SK-N-SH treated with all-trans-retinoic acid at 6 μM for 48 hours (cell line): Measurements from ENCODE around the gene TET2.

Experiments
- ATAC-seq: fragments of 200-7000 bp; cut with Tn5 transposase; 3 replicates; pipeline ENCODE4 v1.9.1; 2020; ENCODE audit warnings: mild to moderate bottlenecking, moderate library complexity
- ARNTL ChIP-seq: fragments of 450-650 bp; formaldehyde crosslinking; IDR thresholded peaks from 2 replicates; pipeline ENCODE4 v1.5.0; 2020; ENCODE audit warnings: low read depth, mild to moderate bottlenecking, moderate library complexity, borderline replicate concordance
- BACH2 ChIP-seq: fragments of 250-450 bp; sonication (Bioruptor Pico); IDR thresholded peaks from 2 replicates; pipeline ENCODE4 v1.9.0; 2021; ENCODE audit warnings: mild to moderate bottlenecking, borderline replicate concordance
- CREB5 ChIP-seq: fragments of 250-450 bp; sonication (Bioruptor Pico); IDR thresholded peaks from 2 replicates; pipeline ENCODE4 v1.5.1; 2020; ENCODE audit warnings: low read depth, mild to moderate bottlenecking, moderate library complexity
- CSDC2 ChIP-seq: fragments of 250-450 bp; sonication (Bioruptor Pico); IDR thresholded peaks from 2 replicates; pipeline ENCODE4 v1.5.0; 2020; ENCODE audit warnings: mild to moderate bottlenecking, moderate library complexity
- CSRNP3 ChIP-seq: fragments of 250-450 bp; sonication (Bioruptor Pico); IDR thresholded peaks from 2 replicates; pipeline ENCODE4 v1.5.1; 2021; ENCODE audit warnings: mild to moderate bottlenecking, moderate library complexity
- ESRRG ChIP-seq: fragments of 250-450 bp; sonication (Bioruptor Pico); IDR thresholded peaks from 2 replicates; pipeline ENCODE4 v1.6.1; 2021; ENCODE audit warnings: mild to moderate bottlenecking
- GLIS3 ChIP-seq: fragments of 250-450 bp; sonication (Bioruptor Pico); IDR thresholded peaks from 2 replicates; pipeline ENCODE4 v1.5.0; 2020; ENCODE audit warnings: mild to moderate bottlenecking, moderate library complexity
- ISL1 ChIP-seq: fragments of 250-450 bp; sonication (Bioruptor Pico); IDR thresholded peaks from 2 replicates; pipeline ENCODE4 v2.1.2; 2022; ENCODE audit warnings: mild to moderate bottlenecking, moderate library complexity
- OSR1 ChIP-seq: fragments of 250-450 bp; sonication (Bioruptor Pico); IDR thresholded peaks from 2 replicates; pipeline ENCODE4 v1.8.0; 2022; ENCODE audit warnings: moderate library complexity, mild to moderate bottlenecking, inconsistent platforms
- PATZ1 ChIP-seq: fragments of 250-450 bp; sonication (Bioruptor Pico); IDR thresholded peaks from 2 replicates; pipeline ENCODE4 v1.8.0; 2020; ENCODE audit warnings: mild to moderate bottlenecking, moderate library complexity, borderline replicate concordance
- POU6F1 ChIP-seq: fragments of 250-450 bp; sonication (Bioruptor Pico); IDR thresholded peaks from 2 replicates; pipeline ENCODE4 v1.8.0; 2021; ENCODE audit warnings: low read depth, mild to moderate bottlenecking, moderate library complexity, borderline replicate concordance
- RARB ChIP-seq: fragments of 250-450 bp; sonication (Bioruptor Pico); IDR thresholded peaks from 2 replicates; pipeline ENCODE4 v1.8.0; 2021; ENCODE audit warnings: mild to moderate bottlenecking, moderate library complexity
- SNAI2 ChIP-seq: fragments of 250-450 bp; sonication (Bioruptor Pico); IDR thresholded peaks from 2 replicates; pipeline ENCODE4 v1.5.0; 2020; ENCODE audit warnings: mild to moderate bottlenecking, moderate library complexity
- TCF4 ChIP-seq: fragments of 250-450 bp; sonication (Bioruptor Pico); IDR thresholded peaks from 2 replicates; pipeline ENCODE4 v1.8.0; 2021; ENCODE audit warnings: mild to moderate bottlenecking, moderate library complexity, borderline replicate concordance
- TOX ChIP-seq: fragments of 250-450 bp; sonication (Bioruptor Pico); IDR thresholded peaks from 2 replicates; pipeline ENCODE4 v1.8.0; 2021; ENCODE audit warnings: mild to moderate bottlenecking, moderate library complexity, borderline replicate concordance
- ZC3H10 ChIP-seq: fragments of 250-450 bp; sonication (Bioruptor Pico); IDR thresholded peaks from 2 replicates; pipeline ENCODE4 v1.5.1; 2021; ENCODE audit warnings: mild to moderate bottlenecking, moderate library complexity
- ZFP3 ChIP-seq: fragments of 250-450 bp; sonication (Bioruptor Pico); IDR thresholded peaks from 2 replicates; pipeline ENCODE4 v1.5.0; 2020; ENCODE audit warnings: mild to moderate bottlenecking, moderate library complexity
- ZFP30 ChIP-seq: fragments of 450-650 bp; formaldehyde crosslinking; IDR thresholded peaks from 2 replicates; pipeline ENCODE4 v1.5.0; 2022; ENCODE audit warnings: mild to moderate bottlenecking, moderate library complexity
- ZNF565 ChIP-seq: fragments of 450-650 bp; formaldehyde crosslinking; conservative IDR thresholded peaks from 2 replicates; pipeline ENCODE4 v1.5.0; 2020; ENCODE audit warnings: low read depth, mild to moderate bottlenecking, moderate library complexity
- ZNF70 ChIP-seq: fragments of 450-650 bp; formaldehyde crosslinking; IDR thresholded peaks from 2 replicates; pipeline ENCODE4 v1.5.0; 2020; ENCODE audit warnings: mild to moderate bottlenecking, moderate library complexity
- ZNF8 ChIP-seq: fragments of 450-650 bp; formaldehyde crosslinking; IDR thresholded peaks from 2 replicates; pipeline ENCODE4 v1.5.0; 2020; ENCODE audit warnings: mild to moderate bottlenecking, moderate library complexity

TET2 gene

GRCh38 chr4:105113800-105114199 lies 32.9 kb upstream of the TET2 start:
- ATAC-seq: no peak
- no peak for TF ChIP-seq CSDC2 (CRISPR knock-in tag)
- no peak for TF ChIP-seq PATZ1
- no peak for TF ChIP-seq CREB5 (CRISPR knock-in tag)
- TF ChIP-seq TCF4 (CRISPR knock-in tag): no peak
- TF ChIP-seq ZNF8 (CRISPR knock-in tag): no peak
- TF ChIP-seq TOX: no peak
- no peak for TF ChIP-seq ZNF70 (CRISPR knock-in tag)
- no peak for TF ChIP-seq RARB (CRISPR knock-in tag)
- no peak for TF ChIP-seq OSR1 (CRISPR knock-in tag)
- no peak for TF ChIP-seq BACH2 (CRISPR knock-in tag)
- TF ChIP-seq ZFP3: no peak
- no peak for TF ChIP-seq ESRRG (CRISPR knock-in tag)
- TF ChIP-seq POU6F1 (CRISPR knock-in tag): no peak
- TF ChIP-seq ZFP30 (CRISPR knock-in tag): no peak
- TF ChIP-seq, all 23 proteins: peak for 0

GRCh38 chr4:105116616-105117319 lies 29.9 kb upstream of the TET2 start:
- ATAC-seq: no peak
- TF ChIP-seq ARNTL (CRISPR knock-in tag): no peak
- TF ChIP-seq OSR1 (CRISPR knock-in tag): no peak
- TF ChIP-seq ZNF8 (CRISPR knock-in tag): no peak
- no peak for TF ChIP-seq ISL1 (CRISPR knock-in tag)
- TF ChIP-seq POU6F1 (CRISPR knock-in tag): no peak
- no peak for TF ChIP-seq CSRNP3 (CRISPR knock-in tag)
- no peak for TF ChIP-seq RARB (CRISPR knock-in tag)
- TF ChIP-seq ZNF565: no peak
- TF ChIP-seq BACH2 (CRISPR knock-in tag): no peak
- TF ChIP-seq ZFP30 (CRISPR knock-in tag): no peak
- no peak for TF ChIP-seq SNAI2
- no peak for TF ChIP-seq ZC3H10 (CRISPR knock-in tag)
- TF ChIP-seq TOX: no peak
- no peak for TF ChIP-seq GLIS3 (CRISPR knock-in tag)

GRCh38 chr4:105119356-105119755 lies 27.3 kb upstream of the TET2 start:
- TF ChIP-seq BACH2 (CRISPR knock-in tag): no peak
- no peak for TF ChIP-seq SNAI2
- TF ChIP-seq POU6F1 (CRISPR knock-in tag): no peak
- no peak for TF ChIP-seq CSDC2 (CRISPR knock-in tag)
- no peak for TF ChIP-seq ZC3H10 (CRISPR knock-in tag)
- no peak for TF ChIP-seq ZNF565
- no peak for TF ChIP-seq ZFP30 (CRISPR knock-in tag)
- TF ChIP-seq TOX: no peak
- no peak for TF ChIP-seq OSR1 (CRISPR knock-in tag)
- no peak for TF ChIP-seq ARNTL (CRISPR knock-in tag)
- no peak for TF ChIP-seq GLIS3 (CRISPR knock-in tag)
- ATAC-seq: no peak
